ENCODE measurements around the gene ASS1.

ASS1 gene

GRCh38 chr9:130458027-130458803, 13.5 kb downstream of the ASS1 start:
- DNase-seq: no peak

- no peak for DNase-seq
Measured at GRCh38 chr9:130458804-130459067, 14.0 kb downstream of the ASS1 start.

GRCh38 chr9:130459151-130459550, 14.4 kb downstream of the ASS1 start:
- no peak for DNase-seq

GRCh38 chr9:130459941-130460669, 15.3 kb downstream of the ASS1 start:
- DNase-seq: no peak

GRCh38 chr9:130461218-130461630, 16.5 kb downstream of the ASS1 start:
- peak; percentile 80 for DNase-seq

GRCh38 chr9:130461731-130462130, 17.0 kb downstream of the ASS1 start:
- no peak for DNase-seq

- DNase-seq: no peak
Measured at GRCh38 chr9:130462685-130463540, 18.2 kb downstream of the ASS1 start.

GRCh38 chr9:130463763-130464745, 19.3 kb downstream of the ASS1 start:
- no peak for DNase-seq

- no peak for DNase-seq
Measured at GRCh38 chr9:130465383-130466096, 20.8 kb downstream of the ASS1 start.

GRCh38 chr9:130466537-130467217, 21.9 kb downstream of the ASS1 start:
- no peak for DNase-seq

- no peak for DNase-seq
Measured at GRCh38 chr9:130467316-130467715, 22.6 kb downstream of the ASS1 start.

- DNase-seq: no peak
Measured at GRCh38 chr9:130468566-130468965, 23.8 kb downstream of the ASS1 start.

GRCh38 chr9:130470269-130470668, 25.5 kb downstream of the ASS1 start:
- no peak for DNase-seq

GRCh38 chr9:130470950-130471349, 26.2 kb downstream of the ASS1 start:
- no peak for DNase-seq

- DNase-seq: no peak
Measured at GRCh38 chr9:130471411-130472183, 26.8 kb downstream of the ASS1 start.

GRCh38 chr9:130472184-130472705, 27.5 kb downstream of the ASS1 start:
- DNase-seq: no peak

GRCh38 chr9:130473009-130473408, 28.2 kb downstream of the ASS1 start:
- DNase-seq: no peak

GRCh38 chr9:130473566-130473965, 28.8 kb downstream of the ASS1 start:
- DNase-seq: no peak

- DNase-seq: no peak
Measured at GRCh38 chr9:130474106-130474505, 29.3 kb downstream of the ASS1 start.

- no peak for DNase-seq
Measured at GRCh38 chr9:130476151-130476730, 31.5 kb downstream of the ASS1 start.
